ENCODE results near the gene LRMDA.
A peak's percentile ranks its signal among the peaks of the same experiment; 100 is the strongest.

Gene LRMDA

GRCh38 chr10:76302961-76303630 lies 871.7 kb downstream of the LRMDA start:
- DNase-seq = no peak

- peak; percentile 43 for DNase-seq
Observed at GRCh38 chr10:76303682-76304316, 872.4 kb downstream of the LRMDA start.

- DNase-seq = no peak
Observed at GRCh38 chr10:76305930-76306615, 874.6 kb downstream of the LRMDA start.

- no peak for DNase-seq
Observed at GRCh38 chr10:76306856-76307255, 875.4 kb downstream of the LRMDA start.

GRCh38 chr10:76309070-76309469 lies 877.6 kb downstream of the LRMDA start:
- no peak for DNase-seq

- no peak for DNase-seq
Observed at GRCh38 chr10:76309741-76310587, 878.5 kb downstream of the LRMDA start.

GRCh38 chr10:76310588-76311080 lies 879.2 kb downstream of the LRMDA start:
- no peak for DNase-seq

- no peak for DNase-seq
Observed at GRCh38 chr10:76311752-76312636, 880.6 kb downstream of the LRMDA start.

- no peak for DNase-seq
Observed at GRCh38 chr10:76315240-76315639, 883.8 kb downstream of the LRMDA start.

GRCh38 chr10:76316234-76316633 lies 884.8 kb downstream of the LRMDA start:
- DNase-seq = no peak

GRCh38 chr10:76317078-76317477 lies 885.7 kb downstream of the LRMDA start:
- no peak for DNase-seq

GRCh38 chr10:76318211-76318610 lies 886.8 kb downstream of the LRMDA start:
- no peak for DNase-seq

- no peak for DNase-seq
Observed at GRCh38 chr10:76319661-76320060, 888.2 kb downstream of the LRMDA start.

- no peak for DNase-seq
Observed at GRCh38 chr10:76324283-76324682, 892.9 kb downstream of the LRMDA start.

- no peak for DNase-seq
Observed at GRCh38 chr10:76327441-76327840, 896.0 kb downstream of the LRMDA start.

GRCh38 chr10:76328348-76328747 lies 896.9 kb downstream of the LRMDA start:
- no peak for DNase-seq

GRCh38 chr10:76329891-76330575 lies 898.6 kb downstream of the LRMDA start:
- DNase-seq = no peak

GRCh38 chr10:76331742-76332141 lies 900.3 kb downstream of the LRMDA start:
- DNase-seq = no peak

- no peak for DNase-seq
Observed at GRCh38 chr10:76333326-76333725, 901.9 kb downstream of the LRMDA start.

- DNase-seq = no peak
Observed at GRCh38 chr10:76333796-76334195, 902.4 kb downstream of the LRMDA start.

- no peak for DNase-seq
Observed at GRCh38 chr10:76334255-76334654, 902.8 kb downstream of the LRMDA start.

Measured in NCI-H1048 (cell line).